Calu3 (cell line): ENCODE results near the gene DCAF6. TPM values are rescaled to one million over a fixed set of nuclear protein-coding genes. Genes with fewer than 3 reads are reported as not detected.

Source experiments
- BruUV-seq: library from RNA; stranded (reverse); fragments of 400-500 nt; replicated peaks from 2 replicates; lab custom pipeline; 2021; lab: Mats Ljungman, UMichigan
- CTCF ChIA-PET: fragments of 300-600 bp; sonication (Branson Sonifier 250); formaldehyde crosslinking; loops from one replicate; lab custom pipeline; 2022; ENCODE audit warnings: antibody characterized with exemption; lab: Charles Lee
- DNase-seq: peaks from one replicate; pipeline ENCODE4 v3.0.0; 2022
- H3K27ac Mint-ChIP-seq: one replicate; pipeline ENCODE4 v1.8.0; 2022; ENCODE audit warnings: mixed read lengths; ENCODE audit not compliant: unreplicated experiment
- H3K27me3 Mint-ChIP-seq: one replicate; pipeline ENCODE4 v1.8.0; 2022; ENCODE audit warnings: mixed read lengths; ENCODE audit not compliant: unreplicated experiment
- H3K36me3 Mint-ChIP-seq: one replicate; pipeline ENCODE4 v1.8.0; 2022; ENCODE audit warnings: mild to moderate bottlenecking, moderate library complexity, mixed read lengths; ENCODE audit not compliant: insufficient read depth, unreplicated experiment
- H3K4me1 Mint-ChIP-seq: one replicate; pipeline ENCODE4 v1.8.0; 2022; ENCODE audit warnings: mild to moderate bottlenecking, low read depth, mixed read lengths; ENCODE audit not compliant: unreplicated experiment
- H3K4me3 Mint-ChIP-seq: one replicate; pipeline ENCODE4 v1.8.0; 2022; ENCODE audit warnings: mild to moderate bottlenecking, low read depth, moderate library complexity, mixed read lengths; ENCODE audit not compliant: unreplicated experiment
- H3K9me3 Mint-ChIP-seq: one replicate; pipeline ENCODE4 v1.8.0; 2022; ENCODE audit warnings: low read depth, mixed read lengths; ENCODE audit not compliant: unreplicated experiment
- CTCF ChIP-seq: fragments of 200-600 bp; IDR thresholded peaks from one replicate; pipeline ENCODE4 v1.8.0; 2022; ENCODE audit warnings: antibody characterized with exemption; ENCODE audit not compliant: unreplicated experiment
- intact Hi-C: fragments of 100-400 bp; cut with micrococcal nuclease; formaldehyde crosslinking; loops from one replicate; pipeline ENCODE4 v1.10.0; 2022; ENCODE audit not compliant: unreplicated experiment
- microRNA-seq: library from miRNA; unstranded; fragments of <30 nt; microRNA quantifications from one replicate; pipeline ENCODE4 v1.2.0, GENCODE V29; 2022
- total RNA-seq: library from RNA; stranded (reverse); gene quantifications from 2 replicates; pipeline ENCODE4 v1.2.3, GENCODE V29; 2022

The DCAF6 gene
- total RNA-seq, 1 experiment from 2014 or later, result 64.0 TPM

- no peak overlapping the region for H3K4me3 Mint-ChIP-seq
- no peak for DNase-seq
- peaks cover 31% of the 10 kb centered on the region for H3K27me3 Mint-ChIP-seq
- peaks cover 17% of the 10 kb centered on the region for H3K4me1 Mint-ChIP-seq
- CTCF ChIA-PET, result no interaction called here
- intact Hi-C loops, result no loop called here
- H3K9me3 Mint-ChIP-seq, result no peaks in the 10 kb centered on the region
- no peak for TF ChIP-seq CTCF
- BruUV-seq, result no TSS peak
- H3K36me3 Mint-ChIP-seq, result no peaks in the 10 kb centered on the region
- H3K27ac Mint-ChIP-seq, result no peak overlapping the region
Measured at GRCh38 chr1:168119750-168120149, 183.3 kb downstream of the DCAF6 start.

GRCh38 chr1:168121401-168122011, 185.0 kb downstream of the DCAF6 start:
- Mint-ChIP-seq H3K27me3 (peaks cover 31% of the 10 kb centered on the region), H3K4me1 (peaks cover 10% of the 10 kb centered on the region), H3K4me3 (no peak overlapping the region), H3K36me3 (no peaks in the 10 kb centered on the region), H3K9me3 (no peaks in the 10 kb centered on the region), H3K27ac (no peak overlapping the region)
- CTCF ChIA-PET, result interaction anchor here (0.7 to 1.2 kb wide), 2 partner anchors 9 to 555 kb away, joined by 3 read pairs; no protein-coding TSS in a partner anchor
- no TSS peak for BruUV-seq
- TF ChIP-seq CTCF, result no peak
- intact Hi-C loops, result no loop called here
- no peak for DNase-seq

GRCh38 chr1:168125051-168125450, 188.6 kb downstream of the DCAF6 start:
- Mint-ChIP-seq H3K4me3 (no peak overlapping the region), H3K4me1 (no peaks in the 10 kb centered on the region), H3K27me3 (peaks cover 31% of the 10 kb centered on the region), H3K9me3 (peaks cover 3% of the 10 kb centered on the region), H3K36me3 (no peaks in the 10 kb centered on the region), H3K27ac (no peak overlapping the region)
- DNase-seq, result no peak
- no TSS peak for BruUV-seq
- TF ChIP-seq CTCF, result no peak
- intact Hi-C loops, result no loop called here
- CTCF ChIA-PET, result interaction anchor here (0.6 kb wide), 1 partner anchor 47 kb away, joined by 5 read pairs; no protein-coding TSS in a partner anchor

Small RNA genes lying within 50 kb of the gene (microRNA-seq; reads per million reads assigned to microRNA genes)
- not detected for gene MIR1255B2

Other genes with a start within 250 kb of the DCAF6 start
- gene MPZL1, start 214.7 kb upstream of the DCAF6 start, total RNA-seq, result 129 and 139 TPM in 2 replicates
- 0.31 and 0.91 TPM in 2 replicates for gene ADCY10, start 22.5 kb upstream of the DCAF6 start, total RNA-seq
- gene MPC2, start 389 bp downstream of the DCAF6 start, total RNA-seq, result 124 and 126 TPM in 2 replicates
- gene GPR161, start 200.2 kb downstream of the DCAF6 start, total RNA-seq, result 3.8 and 8.4 TPM in 2 replicates
- gene TIPRL, start 242.3 kb downstream of the DCAF6 start, total RNA-seq, result 36.6 and 41.6 TPM in 2 replicates